ENCODE data around the gene MOGAT1. TPM values are rescaled to one million over a fixed set of nuclear protein-coding genes. Genes with fewer than 3 reads are reported as not detected.

The MOGAT1 gene
- total and polyA plus RNA-seq, 2 experiments from 2014 or later: not detected

GRCh38 chr2:222750533-222750932 is 79.1 kb downstream of the MOGAT1 start:
- peaks cover 9% of the 10 kb centered on the region; the same call in 1 of the 2 replicates for H3K4me1 ChIP-seq (ENCODE audit: insufficient read depth)
- H2AFZ ChIP-seq: no peak overlapping the region
- 0 out of 2 replicates have a peak, but pooled peaks cover under 1% of the 10 kb centered on the region for H3F3A ChIP-seq (ENCODE audit: insufficient read depth)
- in situ Hi-C loops (cut with MboI): no loop called here
- H3K36me3 ChIP-seq (ENCODE audit: low read depth): no peaks in the 10 kb centered on the region
- H4K20me1 ChIP-seq (ENCODE audit: insufficient read depth): no peaks in the 10 kb centered on the region
- no peaks in the 10 kb centered on the region for H3K27me3 ChIP-seq (replicated peaks; ENCODE audit: insufficient read depth)
- no peak overlapping the region for H3K27ac ChIP-seq
- no peaks in the 10 kb centered on the region for H3K79me2 ChIP-seq (ENCODE audit: insufficient read depth)
- H3K9me2 ChIP-seq (ENCODE audit: insufficient read depth): no peaks in the 10 kb centered on the region
- WGBS, 2 experiments (ENCODE audit: low coverage in 1 of 2, low lambda C conversion rate in 2 of 2, missing lambda C conversion rate in 2 of 2): 87 to 93% methylated on average over 3 of the region's 3 CpGs
- no peak overlapping the region for H3K4me2 ChIP-seq (ENCODE audit: unreplicated experiment)
- TF ChIP-seq EZH2phosphoT487 (IDR thresholded peaks at IDR 0.05; ENCODE audit: insufficient read depth, low read depth): no peak
- no peak for TF ChIP-seq EZH2 (IDR thresholded peaks at IDR 0.05; ENCODE audit: insufficient read depth, poor library complexity, severe bottlenecking)
- H3K4me3 ChIP-seq: no peak overlapping the region
- DNase-seq: no peak
- no peak overlapping the region for H3K9ac ChIP-seq
- no peaks in the 10 kb centered on the region for H3K9me3 ChIP-seq (ENCODE audit: low read depth)

GRCh38 chr2:222751238-222751637 is 79.8 kb downstream of the MOGAT1 start:
- no peak overlapping the region for H3K4me2 ChIP-seq (ENCODE audit: unreplicated experiment)
- H3K79me2 ChIP-seq (ENCODE audit: insufficient read depth): no peaks in the 10 kb centered on the region
- in situ Hi-C loops (cut with MboI): no loop called here
- TF ChIP-seq EZH2 (IDR thresholded peaks at IDR 0.05; ENCODE audit: insufficient read depth, poor library complexity, severe bottlenecking): no peak
- no peak for TF ChIP-seq EZH2phosphoT487 (IDR thresholded peaks at IDR 0.05; ENCODE audit: insufficient read depth, low read depth)
- peaks cover 5% of the 10 kb centered on the region; the same call in 1 of the 2 replicates for H3F3A ChIP-seq (ENCODE audit: insufficient read depth)
- H3K4me1 ChIP-seq (ENCODE audit: insufficient read depth): peaks cover 15% of the 10 kb centered on the region
- no peaks in the 10 kb centered on the region for H3K27me3 ChIP-seq (replicated peaks; ENCODE audit: insufficient read depth)
- no peak overlapping the region for H3K9ac ChIP-seq
- no peaks in the 10 kb centered on the region for H3K9me2 ChIP-seq (ENCODE audit: insufficient read depth)
- DNase-seq: no peak
- no peak overlapping the region for H3K27ac ChIP-seq
- H4K20me1 ChIP-seq (ENCODE audit: insufficient read depth): no peaks in the 10 kb centered on the region
- no peaks in the 10 kb centered on the region for H3K36me3 ChIP-seq (ENCODE audit: low read depth)
- H2AFZ ChIP-seq: no peak overlapping the region
- H3K9me3 ChIP-seq (ENCODE audit: low read depth): no peaks in the 10 kb centered on the region
- 75 to 79% methylated on average over 7 of the region's 7 CpGs for WGBS, 2 experiments (ENCODE audit: low coverage in 1 of 2, low lambda C conversion rate in 2 of 2, missing lambda C conversion rate in 2 of 2)
- H3K4me3 ChIP-seq: no peak overlapping the region

DNA sequence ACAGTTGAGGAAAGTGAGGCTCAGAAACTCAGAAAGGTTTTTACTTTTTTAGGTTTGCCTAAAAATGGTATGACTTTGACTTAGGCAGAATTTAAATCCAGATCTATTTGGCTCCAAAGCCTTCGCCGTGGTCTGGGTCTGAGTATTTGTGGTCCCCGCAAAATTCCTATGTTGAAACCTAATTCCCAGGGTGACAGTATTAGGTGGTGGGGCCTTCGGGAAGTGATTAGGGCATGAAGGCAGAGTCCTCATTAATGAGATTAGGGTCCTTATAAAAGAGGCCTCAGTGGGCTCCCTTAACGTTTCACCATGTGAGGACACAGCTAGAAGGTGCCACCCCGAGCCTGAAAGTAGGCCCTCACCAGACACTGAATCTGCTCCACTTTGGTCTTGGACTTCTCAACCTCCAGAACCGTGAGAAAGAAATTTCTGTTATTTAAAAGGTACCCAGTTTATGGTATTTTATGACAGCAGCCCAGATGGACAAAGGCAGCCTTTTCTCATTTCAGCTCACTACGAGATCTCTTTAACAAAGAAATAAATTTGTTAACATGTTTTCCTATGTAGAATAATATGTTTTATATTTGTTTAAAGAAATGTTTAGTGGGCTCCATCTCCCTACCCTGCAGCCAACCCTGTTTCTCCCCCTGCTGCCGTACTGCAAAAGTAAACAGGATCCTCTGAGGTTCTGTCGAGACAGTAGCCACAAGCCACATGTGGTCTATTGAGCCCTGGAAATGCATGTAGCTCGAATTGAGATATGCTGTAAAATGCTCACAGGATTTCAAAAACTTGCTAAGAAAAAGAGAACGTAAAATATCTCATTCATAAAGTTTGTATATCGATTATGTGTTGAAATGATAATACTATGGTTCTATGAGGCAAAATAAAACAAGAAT is 80.6 kb downstream of the MOGAT1 start:
- Histone ChIP-seq H2AFZ (no peak overlapping the region), H3K4me1 (ENCODE audit: insufficient read depth) (peaks cover 23% of the 10 kb centered on the region), H3K27ac (no peak overlapping the region), H3F3A (ENCODE audit: insufficient read depth) (peaks cover 13% of the 10 kb centered on the region; the same call in 1 of the 2 replicates), H3K9me2 (ENCODE audit: insufficient read depth) (no peaks in the 10 kb centered on the region), H3K9me3 (ENCODE audit: low read depth) (no peaks in the 10 kb centered on the region), H3K79me2 (ENCODE audit: insufficient read depth) (no peaks in the 10 kb centered on the region), H4K20me1 (ENCODE audit: insufficient read depth) (no peaks in the 10 kb centered on the region), H3K36me3 (ENCODE audit: low read depth) (no peaks in the 10 kb centered on the region), H3K4me3 (no peak overlapping the region), H3K9ac (no peak overlapping the region), H3K4me2 (ENCODE audit: unreplicated experiment) (no peak overlapping the region), H3K27me3 (replicated peaks; ENCODE audit: insufficient read depth) (no peaks in the 10 kb centered on the region)
- in situ Hi-C loops (cut with MboI): no loop called here
- TF ChIP-seq EZH2 (IDR thresholded peaks at IDR 0.05; ENCODE audit: insufficient read depth, poor library complexity, severe bottlenecking) (no peak), EZH2phosphoT487 (IDR thresholded peaks at IDR 0.05; ENCODE audit: insufficient read depth, low read depth) (no peak)
- WGBS, 2 experiments (ENCODE audit: low coverage in 1 of 2, low lambda C conversion rate in 2 of 2, missing lambda C conversion rate in 2 of 2): 83% methylated on average over 13 of the region's 13 CpGs
- DNase-seq: no peak

DNA sequence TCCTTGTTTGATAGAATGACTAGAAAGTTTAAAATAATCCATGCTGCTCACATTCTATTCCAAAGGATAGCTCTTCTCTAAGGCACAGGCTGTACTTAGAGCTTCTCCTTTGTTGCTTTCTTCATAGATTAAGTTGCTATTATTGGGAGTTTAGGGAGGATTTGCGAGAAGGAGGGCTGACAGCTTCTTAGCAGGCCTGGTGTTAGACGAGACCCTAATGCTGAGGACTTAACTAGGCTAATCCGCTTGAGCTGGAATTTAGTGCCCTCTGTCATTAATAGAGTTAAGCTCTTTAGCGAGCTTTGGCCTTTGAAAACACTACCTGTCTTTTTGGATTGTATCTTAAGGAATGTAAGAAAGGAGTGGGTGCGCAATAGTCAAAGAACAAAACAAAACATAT is 81.3 kb downstream of the MOGAT1 start:
- Histone ChIP-seq H4K20me1 (ENCODE audit: insufficient read depth) (no peaks in the 10 kb centered on the region), H3K9me3 (ENCODE audit: low read depth) (no peaks in the 10 kb centered on the region), H3K36me3 (ENCODE audit: low read depth) (no peaks in the 10 kb centered on the region), H3K4me1 (ENCODE audit: insufficient read depth) (peaks cover 28% of the 10 kb centered on the region), H3K9ac (no peak overlapping the region), H3K9me2 (ENCODE audit: insufficient read depth) (no peaks in the 10 kb centered on the region), H2AFZ (no peak overlapping the region), H3K27me3 (replicated peaks; ENCODE audit: insufficient read depth) (no peaks in the 10 kb centered on the region), H3K79me2 (ENCODE audit: insufficient read depth) (no peaks in the 10 kb centered on the region), H3K27ac (no peak overlapping the region), H3F3A (ENCODE audit: insufficient read depth) (peaks cover 16% of the 10 kb centered on the region; the same call in 1 of the 2 replicates), H3K4me2 (ENCODE audit: unreplicated experiment) (no peak overlapping the region), H3K4me3 (no peak overlapping the region)
- in situ Hi-C loops (cut with MboI): no loop called here
- TF ChIP-seq EZH2 (IDR thresholded peaks at IDR 0.05; ENCODE audit: insufficient read depth, poor library complexity, severe bottlenecking) (no peak), EZH2phosphoT487 (IDR thresholded peaks at IDR 0.05; ENCODE audit: insufficient read depth, low read depth) (no peak)
- 94 to 95% methylated on average over 5 of the region's 5 CpGs for WGBS, 2 experiments (ENCODE audit: low coverage in 1 of 2, low lambda C conversion rate in 2 of 2, missing lambda C conversion rate in 2 of 2)
- DNase-seq: no peak
